Skeletal muscle satellite cell (primary cell): ENCODE data around the gene EPAS1.

Source experiments
- H3K27me3 ChIP-seq: 2 replicates; pipeline ENCODE4 v1.7.0; 2013; ENCODE audit warnings: low read length; ENCODE audit not compliant: control insufficient read depth, insufficient read depth
- H3K36me3 ChIP-seq: 2 replicates; pipeline ENCODE4 v1.7.0; 2013; ENCODE audit warnings: mild to moderate bottlenecking, control low read depth, low read length; ENCODE audit not compliant: insufficient read depth
- H3K4me1 ChIP-seq: 2 replicates; pipeline ENCODE4 v1.7.0; 2013; ENCODE audit warnings: low read length; ENCODE audit not compliant: control insufficient read depth, insufficient read depth
- H3K4me2 ChIP-seq: 2 replicates; pipeline ENCODE4 v1.7.0; 2013; ENCODE audit warnings: mild to moderate bottlenecking, low read length
- H3K4me3 ChIP-seq: 2 replicates; pipeline ENCODE4 v1.7.0; 2013; ENCODE audit warnings: low read length
- H3K9ac ChIP-seq: 2 replicates; pipeline ENCODE4 v1.7.0; 2013; ENCODE audit warnings: mild to moderate bottlenecking, low read depth, low read length, moderate library complexity
- H3K9me3 ChIP-seq: replicated peaks from 2 replicates; pipeline ENCODE4 v1.7.0; 2013; ENCODE audit warnings: mild to moderate bottlenecking, control low read depth, low read length

The EPAS1 gene

DNA sequence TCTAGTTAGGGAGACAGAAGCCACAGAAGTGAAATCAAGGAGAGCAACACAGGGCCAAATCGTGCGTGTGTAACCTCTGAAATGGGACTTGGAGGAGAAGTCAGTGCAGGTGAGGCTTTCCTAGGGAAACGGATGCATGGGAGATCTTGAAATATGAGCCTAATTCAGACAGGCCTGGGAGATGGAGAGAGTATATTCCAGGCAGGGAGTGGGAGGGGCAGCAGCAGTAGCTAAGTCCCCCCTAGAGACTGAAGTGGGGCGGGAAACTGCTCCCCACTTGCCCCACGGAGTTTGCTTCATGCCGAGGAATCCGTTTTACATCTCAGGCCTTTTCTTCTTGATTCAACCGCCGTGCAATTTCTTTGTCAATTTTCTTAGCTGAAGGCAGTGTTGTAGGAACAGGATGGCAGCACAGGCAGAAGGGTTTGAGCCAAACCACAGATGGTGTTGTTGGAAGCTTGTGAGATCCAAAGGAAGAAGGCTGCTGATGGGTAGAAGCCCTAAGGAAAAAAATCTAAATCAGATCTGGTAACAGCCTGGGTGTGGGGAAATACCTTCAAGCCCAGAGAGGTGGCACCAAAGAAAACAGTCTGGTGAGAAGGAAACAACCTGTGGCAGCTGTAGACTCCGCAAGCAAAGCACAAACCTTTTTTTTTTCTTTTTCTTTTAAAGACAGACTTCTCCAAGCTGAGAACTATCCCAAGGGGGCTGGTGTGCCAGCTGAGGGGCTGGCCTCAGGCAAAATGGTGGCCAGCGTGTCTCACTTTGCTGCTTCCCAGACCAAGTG is 40.2 kb downstream of the EPAS1 start:
- no peak overlapping the region for H3K4me3 ChIP-seq
- no peaks in the 10 kb centered on the region for H3K27me3 ChIP-seq
- H3K9me3 ChIP-seq: no peaks in the 10 kb centered on the region
- H3K9ac ChIP-seq: peak overlapping the region; percentile 93
- H3K4me1 ChIP-seq: peaks cover 55% of the 10 kb centered on the region
- no peak overlapping the region for H3K4me2 ChIP-seq
- no peaks in the 10 kb centered on the region for H3K36me3 ChIP-seq

DNA sequence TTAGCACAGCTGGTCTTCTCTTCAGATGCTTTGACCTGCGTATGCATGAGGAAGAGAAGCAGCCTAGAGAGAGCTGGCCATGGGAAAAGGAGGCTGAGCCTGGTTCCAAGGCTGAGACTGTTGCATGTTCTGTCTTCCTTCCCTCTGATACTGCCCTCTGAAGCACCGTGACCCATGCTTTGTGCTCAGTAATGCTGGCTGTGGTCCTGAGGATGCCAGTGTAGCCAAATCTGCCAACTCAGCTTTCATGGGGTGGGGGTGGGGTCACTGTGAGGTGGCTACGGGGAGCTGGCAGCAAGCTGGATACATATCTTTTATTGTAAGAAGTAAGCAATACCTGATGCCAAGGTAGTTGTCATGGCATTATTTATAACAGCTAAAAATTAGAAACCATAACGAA is 41.5 kb downstream of the EPAS1 start:
- Histone ChIP-seq H3K27me3 (peaks cover 5% of the 10 kb centered on the region), H3K9me3 (no peaks in the 10 kb centered on the region), H3K4me1 (peaks cover 42% of the 10 kb centered on the region), H3K4me3 (no peak overlapping the region), H3K4me2 (no peak overlapping the region), H3K9ac (no peak overlapping the region), H3K36me3 (no peaks in the 10 kb centered on the region)

DNA sequence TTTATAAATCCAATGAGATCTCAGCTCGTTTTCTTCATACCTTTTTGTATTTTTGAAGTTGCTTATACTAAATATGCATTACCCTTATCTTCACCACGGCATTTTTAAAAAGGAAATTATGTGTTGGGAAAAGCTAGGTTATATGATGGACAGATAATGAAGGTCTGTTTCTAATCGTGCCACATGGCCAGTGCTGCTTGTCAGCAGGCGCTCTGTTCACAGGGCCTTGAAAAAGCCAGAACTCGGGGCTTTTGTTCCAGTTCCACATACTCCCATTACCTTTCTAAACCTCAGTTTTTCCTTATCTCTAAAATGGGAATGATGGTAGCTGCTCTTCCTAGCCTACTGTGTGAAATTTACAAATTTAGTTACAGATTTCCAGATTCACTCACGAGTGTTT is 42.0 kb downstream of the EPAS1 start:
- H3K36me3 ChIP-seq: no peaks in the 10 kb centered on the region
- H3K9me3 ChIP-seq: no peaks in the 10 kb centered on the region
- no peak overlapping the region for H3K4me2 ChIP-seq
- no peak overlapping the region for H3K9ac ChIP-seq
- peaks cover 37% of the 10 kb centered on the region for H3K4me1 ChIP-seq
- H3K27me3 ChIP-seq: peaks cover 5% of the 10 kb centered on the region
- no peak overlapping the region for H3K4me3 ChIP-seq

DNA sequence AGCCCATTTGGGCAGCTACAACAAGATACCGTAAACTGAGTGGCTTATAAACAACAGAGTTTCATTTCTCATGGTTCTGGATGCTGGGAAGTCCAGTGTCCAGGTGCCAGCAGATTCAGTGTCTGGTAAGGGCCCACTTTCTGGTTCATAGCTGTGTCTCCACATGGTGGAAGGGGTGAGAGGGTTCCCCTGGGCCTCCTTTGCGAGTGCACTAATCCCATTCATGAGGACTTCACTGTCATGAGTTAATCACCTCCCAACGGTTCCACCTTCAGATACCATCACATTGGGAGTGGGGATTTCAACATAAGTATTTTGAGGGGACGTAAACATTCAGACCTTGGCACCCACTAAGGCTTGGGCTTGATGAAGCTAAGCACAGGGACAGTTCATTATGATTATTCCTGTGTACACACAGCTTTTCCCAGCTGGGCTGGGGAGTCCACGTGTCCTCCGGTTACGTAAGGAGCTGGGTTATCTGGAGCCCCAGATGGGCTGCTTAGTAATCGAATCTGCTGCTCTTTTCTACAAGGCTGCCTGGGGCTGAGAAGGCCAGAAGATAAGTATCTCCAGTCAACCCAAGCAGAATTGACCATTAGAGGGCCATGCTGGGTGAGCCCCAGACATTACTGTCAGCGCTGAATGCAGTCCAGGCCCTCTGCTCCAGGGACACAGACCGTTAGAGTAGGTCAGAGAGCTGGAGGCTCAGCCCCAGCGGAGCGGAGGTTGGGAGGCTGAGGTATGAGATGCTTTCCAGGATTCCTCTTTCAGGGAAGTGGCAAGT is 42.7 kb downstream of the EPAS1 start:
- Histone ChIP-seq H3K36me3 (no peaks in the 10 kb centered on the region), H3K27me3 (peaks cover 5% of the 10 kb centered on the region), H3K9me3 (no peaks in the 10 kb centered on the region), H3K4me2 (no peak overlapping the region), H3K9ac (no peak overlapping the region), H3K4me1 (peaks cover 32% of the 10 kb centered on the region), H3K4me3 (no peak overlapping the region)

DNA sequence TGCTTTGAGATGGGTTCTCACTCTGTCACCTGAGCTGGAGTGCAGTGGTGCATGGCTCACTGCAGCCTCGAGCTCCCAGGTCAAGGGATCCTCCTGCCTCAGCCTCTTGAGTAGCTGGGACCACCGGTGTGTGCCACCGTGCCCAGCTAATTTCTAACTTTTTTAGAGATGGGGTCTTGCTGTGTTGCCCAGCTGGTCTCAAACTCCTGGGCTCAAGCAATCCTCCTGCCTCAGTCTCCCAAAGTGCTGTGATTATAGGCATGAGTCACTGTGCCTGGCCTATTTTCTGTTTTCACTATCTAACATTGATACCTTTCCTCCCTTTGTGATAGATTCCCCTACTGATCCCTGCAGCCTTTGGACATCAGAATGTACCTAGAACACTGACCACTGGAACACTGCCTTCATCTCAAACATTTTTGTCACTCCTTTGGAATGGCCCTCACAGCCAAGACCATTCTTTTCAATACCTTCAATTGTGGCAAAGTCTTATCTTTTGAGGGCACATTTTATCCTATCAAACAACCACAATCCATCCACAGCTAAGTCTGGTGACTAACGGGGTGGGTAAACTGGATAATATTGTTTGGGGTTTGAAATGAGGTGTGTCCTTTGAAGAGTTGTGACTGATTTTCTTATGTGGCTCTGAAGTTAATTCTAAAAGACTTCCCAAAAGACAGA is 43.7 kb downstream of the EPAS1 start:
- Histone ChIP-seq H3K4me3 (no peak overlapping the region), H3K4me1 (peaks cover 22% of the 10 kb centered on the region), H3K36me3 (no peaks in the 10 kb centered on the region), H3K9me3 (no peaks in the 10 kb centered on the region), H3K9ac (no peak overlapping the region), H3K27me3 (peaks cover 5% of the 10 kb centered on the region), H3K4me2 (no peak overlapping the region)

DNA sequence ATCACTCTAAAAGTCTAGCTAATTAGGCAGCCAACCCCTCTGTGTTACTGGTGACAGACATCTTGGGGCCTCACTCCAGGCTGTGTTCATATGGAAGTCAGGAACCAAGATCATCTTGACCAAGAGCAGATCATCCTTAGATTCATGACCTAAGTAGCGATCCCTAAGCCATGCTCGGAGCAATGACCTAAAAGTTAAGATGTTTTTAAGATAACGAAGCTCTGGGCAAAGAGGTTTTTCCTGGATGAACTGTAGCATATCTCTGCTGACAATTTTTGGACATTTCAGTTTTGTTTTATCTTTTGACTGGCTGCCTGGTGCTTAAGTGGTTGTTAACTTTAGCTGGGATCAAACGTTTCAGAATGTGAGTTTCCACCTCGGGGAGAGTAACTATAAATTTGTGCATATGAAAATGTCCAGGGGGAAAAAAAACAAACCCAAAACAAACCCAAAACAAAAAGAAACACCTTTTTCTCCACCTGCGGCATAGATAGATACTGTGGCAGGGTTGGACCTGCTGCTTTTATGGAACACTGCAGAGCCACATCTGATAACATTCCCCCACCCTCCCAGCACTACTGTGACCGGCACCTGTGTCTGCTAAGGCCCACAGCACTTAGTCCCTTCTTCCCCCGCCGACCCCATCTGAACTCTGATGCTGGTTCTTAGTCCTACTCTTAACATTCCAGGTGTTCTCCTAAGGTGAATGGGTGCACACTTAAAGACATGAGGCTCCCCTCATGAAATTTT is 45.5 kb downstream of the EPAS1 start:
- H3K4me1 ChIP-seq: peaks cover 3% of the 10 kb centered on the region
- H3K27me3 ChIP-seq: peaks cover 5% of the 10 kb centered on the region
- no peak overlapping the region for H3K4me2 ChIP-seq
- no peaks in the 10 kb centered on the region for H3K9me3 ChIP-seq
- H3K4me3 ChIP-seq: no peak overlapping the region
- no peak overlapping the region for H3K9ac ChIP-seq
- H3K36me3 ChIP-seq: peaks cover 6% of the 10 kb centered on the region

DNA sequence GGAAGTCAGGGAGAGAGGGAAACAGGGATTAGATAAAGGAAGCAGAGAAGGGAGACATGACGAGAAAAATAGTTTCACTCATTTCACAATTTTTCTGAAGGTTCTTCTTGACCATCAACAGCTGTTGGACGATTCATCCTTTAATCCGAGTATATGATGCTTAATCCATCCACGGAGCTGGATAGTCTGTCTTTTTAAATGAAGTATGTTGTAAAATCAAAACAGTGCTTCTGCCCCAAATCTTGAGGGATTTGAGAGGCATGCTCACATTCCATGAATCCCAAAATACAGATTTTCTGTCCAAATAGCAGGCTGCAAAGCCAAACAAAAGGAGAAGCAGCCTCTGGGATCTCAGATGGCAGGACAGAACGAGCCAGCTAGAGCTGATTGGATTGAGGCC is 47.5 kb downstream of the EPAS1 start:
- no peaks in the 10 kb centered on the region for H3K9me3 ChIP-seq
- H3K9ac ChIP-seq: no peak overlapping the region
- H3K36me3 ChIP-seq: peaks cover 10% of the 10 kb centered on the region
- H3K4me2 ChIP-seq: no peak overlapping the region
- no peak overlapping the region for H3K4me3 ChIP-seq
- H3K27me3 ChIP-seq: peaks cover 5% of the 10 kb centered on the region
- no peaks in the 10 kb centered on the region for H3K4me1 ChIP-seq

DNA sequence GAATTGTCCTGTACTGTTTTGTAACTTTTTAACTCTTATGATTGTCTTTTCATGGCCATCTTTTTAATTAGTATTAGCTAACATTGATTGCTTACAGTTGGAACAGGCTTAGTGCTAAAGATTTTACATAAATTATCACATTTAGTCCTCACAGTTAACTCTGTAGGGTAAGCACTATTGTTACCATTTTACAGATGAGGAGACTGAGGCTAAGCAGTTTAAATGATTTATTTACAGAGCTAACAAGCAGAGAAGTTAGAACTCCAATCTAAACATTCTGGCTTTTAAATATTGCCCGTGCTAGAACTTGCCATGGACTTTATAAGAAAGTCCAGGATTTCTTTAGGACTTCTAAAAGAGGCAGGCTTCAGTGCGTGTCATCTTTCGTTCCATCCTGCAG is 48.6 kb downstream of the EPAS1 start:
- Histone ChIP-seq H3K9ac (no peak overlapping the region), H3K36me3 (peaks cover 14% of the 10 kb centered on the region), H3K4me3 (no peak overlapping the region), H3K9me3 (no peaks in the 10 kb centered on the region), H3K27me3 (peaks cover 5% of the 10 kb centered on the region), H3K4me1 (no peaks in the 10 kb centered on the region), H3K4me2 (no peak overlapping the region)

DNA sequence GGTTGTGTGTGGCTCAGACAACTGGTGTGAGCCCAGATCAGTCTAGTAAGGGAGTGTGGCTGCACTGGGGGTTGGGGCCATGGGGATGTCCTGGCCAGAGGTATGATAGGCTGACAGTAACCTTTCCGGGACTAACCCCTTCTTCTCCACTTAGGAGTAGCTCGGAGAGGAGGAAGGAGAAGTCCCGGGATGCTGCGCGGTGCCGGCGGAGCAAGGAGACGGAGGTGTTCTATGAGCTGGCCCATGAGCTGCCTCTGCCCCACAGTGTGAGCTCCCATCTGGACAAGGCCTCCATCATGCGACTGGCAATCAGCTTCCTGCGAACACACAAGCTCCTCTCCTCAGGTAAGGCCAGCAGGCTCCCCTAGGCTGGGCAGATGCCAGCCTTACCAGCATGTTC is 49.5 kb downstream of the EPAS1 start:
- no peaks in the 10 kb centered on the region for H3K9me3 ChIP-seq
- no peak overlapping the region for H3K4me3 ChIP-seq
- H3K27me3 ChIP-seq: peaks cover 5% of the 10 kb centered on the region
- H3K36me3 ChIP-seq: peaks cover 23% of the 10 kb centered on the region
- H3K9ac ChIP-seq: no peak overlapping the region
- no peak overlapping the region for H3K4me2 ChIP-seq
- no peaks in the 10 kb centered on the region for H3K4me1 ChIP-seq

DNA sequence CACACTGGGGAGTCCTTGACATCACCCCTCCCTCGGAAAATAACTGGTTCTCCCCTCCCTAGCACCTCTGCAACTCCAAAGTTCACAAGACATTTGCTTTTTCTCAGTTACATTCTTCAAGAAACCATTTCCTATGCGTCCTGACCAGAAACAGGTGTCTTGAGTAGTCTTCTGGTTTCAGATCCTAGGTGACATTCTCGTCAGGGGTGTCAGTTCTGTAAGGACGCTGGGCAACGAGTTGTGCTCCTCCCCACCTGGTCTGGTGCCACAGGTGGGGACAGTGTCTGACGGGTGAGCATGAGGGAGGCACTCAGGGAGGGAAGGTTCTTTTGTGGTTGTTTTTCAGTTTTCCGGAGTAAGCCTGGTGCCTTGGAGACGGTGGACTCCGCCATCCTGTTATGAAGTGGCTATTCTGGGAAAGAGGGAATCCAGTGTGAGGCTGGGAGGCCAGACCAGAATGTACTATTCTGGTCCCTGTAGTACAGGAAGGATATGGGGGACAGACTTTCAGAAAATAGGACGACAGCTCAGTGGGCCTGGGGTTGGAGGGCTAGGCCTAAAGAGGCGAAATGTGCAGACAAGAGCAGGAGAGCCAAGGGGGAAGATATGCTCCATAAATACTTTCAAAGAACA is 50.6 kb downstream of the EPAS1 start:
- Histone ChIP-seq H3K36me3 (peaks cover 27% of the 10 kb centered on the region), H3K27me3 (peaks cover 5% of the 10 kb centered on the region), H3K4me1 (no peaks in the 10 kb centered on the region)

DNA sequence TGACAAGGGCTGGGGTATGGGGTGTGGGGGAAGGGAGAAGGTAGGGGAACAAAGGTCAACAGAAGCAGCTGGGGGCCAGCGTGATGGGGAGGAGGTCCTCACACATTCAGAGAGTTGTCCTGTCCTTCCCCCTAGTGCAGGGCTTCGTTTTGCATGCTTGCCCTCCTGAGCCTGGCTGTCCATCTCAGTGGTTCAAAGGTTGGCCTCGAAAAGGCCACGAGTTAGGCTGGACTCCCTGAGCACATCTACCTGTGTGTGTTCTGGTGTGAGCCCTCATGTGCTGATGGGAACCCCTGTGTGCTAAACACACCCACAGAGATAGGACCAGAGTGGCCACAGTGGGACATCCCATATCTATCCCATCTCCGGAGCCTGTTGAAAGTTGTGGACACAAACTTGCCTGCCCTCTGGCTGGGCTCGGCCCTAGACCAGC is 51.9 kb downstream of the EPAS1 start:
- peaks cover 27% of the 10 kb centered on the region for H3K36me3 ChIP-seq
- H3K4me2 ChIP-seq: no peak overlapping the region
- H3K4me1 ChIP-seq: no peaks in the 10 kb centered on the region
- H3K9ac ChIP-seq: no peak overlapping the region
- no peak overlapping the region for H3K4me3 ChIP-seq
- H3K9me3 ChIP-seq: no peaks in the 10 kb centered on the region
- H3K27me3 ChIP-seq: no peaks in the 10 kb centered on the region

More for the DNA sequence above, 50.6 kb downstream of the EPAS1 start:
- Histone ChIP-seq H3K4me2 (no peak overlapping the region), H3K9ac (no peak overlapping the region), H3K4me3 (no peak overlapping the region), H3K9me3 (no peaks in the 10 kb centered on the region)
